GM12874 (cell line): ENCODE data around the gene CCDC197.

ENCODE experiments used
- TF ChIP-seq, protein P1 (sequence below): IDR thresholded peaks from 2 replicates; pipeline ENCODE4 v1.5.1; 2011; ENCODE audit warnings: low read depth, mild to moderate bottlenecking, control low read depth, low read length, moderate library complexity; ENCODE audit not compliant: insufficient read depth

CCDC197 gene

GRCh38 chr14:94043756-94044475 lies 46.8 kb downstream of the CCDC197 start:
- TF ChIP-seq, protein P1, sequence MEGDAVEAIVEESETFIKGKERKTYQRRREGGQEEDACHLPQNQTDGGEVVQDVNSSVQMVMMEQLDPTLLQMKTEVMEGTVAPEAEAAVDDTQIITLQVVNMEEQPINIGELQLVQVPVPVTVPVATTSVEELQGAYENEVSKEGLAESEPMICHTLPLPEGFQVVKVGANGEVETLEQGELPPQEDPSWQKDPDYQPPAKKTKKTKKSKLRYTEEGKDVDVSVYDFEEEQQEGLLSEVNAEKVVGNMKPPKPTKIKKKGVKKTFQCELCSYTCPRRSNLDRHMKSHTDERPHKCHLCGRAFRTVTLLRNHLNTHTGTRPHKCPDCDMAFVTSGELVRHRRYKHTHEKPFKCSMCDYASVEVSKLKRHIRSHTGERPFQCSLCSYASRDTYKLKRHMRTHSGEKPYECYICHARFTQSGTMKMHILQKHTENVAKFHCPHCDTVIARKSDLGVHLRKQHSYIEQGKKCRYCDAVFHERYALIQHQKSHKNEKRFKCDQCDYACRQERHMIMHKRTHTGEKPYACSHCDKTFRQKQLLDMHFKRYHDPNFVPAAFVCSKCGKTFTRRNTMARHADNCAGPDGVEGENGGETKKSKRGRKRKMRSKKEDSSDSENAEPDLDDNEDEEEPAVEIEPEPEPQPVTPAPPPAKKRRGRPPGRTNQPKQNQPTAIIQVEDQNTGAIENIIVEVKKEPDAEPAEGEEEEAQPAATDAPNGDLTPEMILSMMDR, result no peak

GRCh38 chr14:94044476-94045091 lies 47.5 kb downstream of the CCDC197 start:
- TF ChIP-seq, protein P1, result no peak

- TF ChIP-seq, protein P1, result no peak
Measured at GRCh38 chr14:94045101-94045500, 48.0 kb downstream of the CCDC197 start.

DNA sequence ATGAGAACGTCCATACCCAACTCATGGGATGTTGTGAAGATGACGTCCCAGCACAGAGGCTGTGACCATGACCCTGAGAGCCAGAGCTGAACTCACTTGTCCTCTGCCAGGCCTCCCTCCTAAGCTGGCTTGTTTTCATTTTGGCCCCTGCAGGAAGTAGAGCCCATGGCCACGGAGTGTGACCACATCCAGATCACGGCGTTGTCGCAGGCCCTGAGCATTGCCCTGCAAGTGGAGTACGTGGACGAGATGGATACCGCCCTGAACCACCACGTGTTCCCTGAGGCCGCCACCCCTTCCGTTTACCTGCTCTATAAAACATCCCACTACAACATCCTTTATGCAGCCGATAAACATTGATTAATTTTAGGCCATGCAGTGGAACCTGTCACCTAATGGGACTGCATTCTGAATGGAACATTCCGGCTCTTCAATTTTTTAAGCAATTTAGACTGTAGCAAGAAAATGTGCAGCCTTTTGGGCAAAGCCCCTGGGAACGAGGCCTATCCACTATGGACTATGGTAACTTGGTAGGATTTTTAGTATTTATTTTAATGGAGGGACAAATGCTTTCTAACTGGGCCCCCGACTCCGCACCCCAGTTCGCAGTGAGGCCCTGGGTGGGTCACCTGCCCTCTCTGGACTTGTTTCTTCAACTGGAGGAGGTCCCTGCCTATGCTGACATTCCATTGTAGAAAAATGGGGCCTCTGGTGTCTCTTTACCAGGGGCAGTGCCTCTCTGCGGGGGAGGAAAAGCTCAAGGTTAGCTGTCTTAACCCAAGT lies 48.7 kb downstream of the CCDC197 start:
- TF ChIP-seq, protein P1, result no peak

DNA sequence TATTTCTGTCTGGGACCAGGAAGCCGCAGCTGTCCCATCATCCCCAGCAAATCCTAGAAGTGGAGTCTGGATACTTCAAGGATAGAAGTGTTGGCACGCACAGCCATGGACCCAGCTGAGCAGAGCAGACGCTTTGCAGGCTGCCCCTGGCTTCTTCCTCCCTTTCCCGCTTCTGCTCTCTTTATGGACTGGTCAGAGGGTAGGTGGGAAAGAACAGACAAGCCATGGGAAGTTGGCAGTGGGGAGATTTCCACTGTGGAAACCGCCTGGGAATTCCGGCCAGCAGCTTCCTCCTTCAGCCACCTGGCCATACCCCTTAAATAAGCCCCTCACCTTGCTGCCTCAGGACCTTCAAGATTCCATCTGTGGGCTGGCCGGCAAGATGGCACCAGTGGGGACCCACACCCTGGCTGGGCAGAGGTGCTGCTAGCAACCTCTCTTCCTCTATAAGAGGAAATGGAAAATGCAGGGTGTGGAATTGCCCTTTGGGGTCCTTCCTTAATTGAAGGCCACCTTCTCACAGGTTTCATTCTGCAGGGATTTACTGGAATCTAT lies 49.7 kb downstream of the CCDC197 start:
- TF ChIP-seq, protein P1, result no peak

DNA sequence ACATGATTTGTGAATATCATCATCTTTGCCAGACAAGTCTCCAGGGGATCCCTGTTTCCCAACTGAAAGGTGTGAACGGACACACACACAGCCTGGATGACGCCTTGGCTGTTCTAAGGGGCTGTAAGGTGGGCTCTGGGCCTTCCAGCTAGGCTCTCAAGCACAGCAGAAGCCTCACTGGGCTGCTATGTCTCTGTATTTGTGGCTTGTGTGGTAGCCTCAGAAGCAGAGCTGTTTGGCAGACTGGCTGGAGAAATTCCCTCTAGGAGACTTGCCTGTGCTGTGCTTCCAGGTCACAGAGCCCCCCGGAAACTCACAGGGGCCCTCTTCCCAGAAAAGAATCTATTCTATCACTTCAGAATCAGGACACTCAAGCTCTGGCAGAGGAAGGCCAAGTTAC lies 50.5 kb downstream of the CCDC197 start:
- TF ChIP-seq, protein P1, result no peak
